SK-N-SH treated with all-trans-retinoic acid at 6 μM for 48 hours (cell line): ENCODE measurements around the gene KDM2B.

Experiments
- ARNTL ChIP-seq: fragments of 450-650 bp; formaldehyde crosslinking; IDR thresholded peaks from 2 replicates; pipeline ENCODE4 v1.5.0; 2020; ENCODE audit warnings: low read depth, mild to moderate bottlenecking, moderate library complexity, borderline replicate concordance
- SNAI2 ChIP-seq: fragments of 250-450 bp; sonication (Bioruptor Pico); IDR thresholded peaks from 2 replicates; pipeline ENCODE4 v1.5.0; 2020; ENCODE audit warnings: mild to moderate bottlenecking, moderate library complexity

DNA sequence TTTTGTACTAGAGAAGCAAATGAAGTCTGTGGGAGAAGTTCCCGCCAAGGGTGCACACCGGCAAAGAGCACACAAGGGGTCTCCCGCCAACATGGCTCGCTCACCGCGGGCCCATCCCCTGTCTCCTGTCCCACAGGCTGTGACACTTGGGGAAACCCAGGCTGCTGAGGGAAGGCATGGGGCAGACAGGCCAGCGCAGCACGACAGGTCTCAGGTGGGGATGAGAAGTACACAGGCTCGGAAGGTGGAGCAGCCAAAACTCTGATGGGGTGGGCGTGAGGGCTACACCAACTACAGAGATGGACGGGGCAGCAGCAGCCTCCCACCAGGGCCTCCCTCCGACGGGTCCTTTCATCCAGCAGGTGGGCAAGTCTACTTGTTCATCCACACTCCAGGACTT, 116.5 kb downstream of the KDM2B start:
- no peak for TF ChIP-seq ARNTL (CRISPR knock-in tag)
- TF ChIP-seq SNAI2 (CRISPR knock-in tag): no peak
